ENCODE measurements around the gene RALGPS1. TPM values are rescaled to one million over a fixed set of nuclear protein-coding genes. Genes with fewer than 3 reads are reported as not detected.

Gene RALGPS1
- total RNA-seq, 1 donor = 2.9 TPM

- TF ChIP-seq CTCF (IDR thresholded peaks at IDR 0.05; ENCODE audit: insufficient read depth, low read length) = no peak
- DNase-seq (ENCODE audit: low read depth) = no peak
- H3K4me3 ChIP-seq (ENCODE audit: low read depth, low read length) = no peak overlapping the region
Observed at GRCh38 chr9:127221695-127222094, 307.1 kb downstream of the RALGPS1 start.

DNA sequence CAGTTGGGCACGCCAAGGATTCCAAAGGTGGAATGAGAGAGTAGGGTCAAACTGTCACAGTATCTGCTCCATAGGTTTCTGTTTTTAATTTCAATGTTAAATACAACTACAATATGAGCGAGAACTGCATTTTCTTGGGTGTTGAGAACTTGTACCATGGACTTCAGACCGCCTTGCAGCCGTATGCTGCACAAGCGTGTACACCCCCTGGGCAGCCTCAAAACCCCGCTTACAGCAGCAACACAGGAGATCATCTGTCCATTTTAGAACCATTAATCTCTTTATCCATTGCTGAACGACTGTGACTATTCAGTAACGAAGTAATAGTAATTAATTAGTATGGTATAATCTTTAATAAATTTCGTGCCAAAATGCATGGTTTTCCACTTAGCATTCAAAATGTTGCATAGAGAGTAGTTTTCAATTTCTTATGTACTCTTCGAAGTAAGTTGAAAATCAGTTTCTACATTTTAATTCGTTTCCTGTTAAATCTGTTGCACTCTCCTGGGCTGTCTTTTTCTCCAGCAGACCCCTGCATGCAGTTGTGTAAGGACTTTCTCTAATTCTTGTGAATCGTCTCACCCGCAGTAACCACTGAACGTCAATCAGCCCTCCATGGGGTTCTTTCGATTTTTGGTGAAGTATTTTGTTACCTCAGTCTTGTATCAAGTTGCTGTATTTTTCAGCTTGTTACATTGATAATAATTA lies 308.0 kb downstream of the RALGPS1 start:
- TF ChIP-seq CTCF (IDR thresholded peaks at IDR 0.05; ENCODE audit: insufficient read depth, low read length) = no peak
- no peak for DNase-seq (ENCODE audit: low read depth)
- no peak overlapping the region for H3K4me3 ChIP-seq (ENCODE audit: low read depth, low read length)

GRCh38 chr9:127223266-127223665 lies 308.7 kb downstream of the RALGPS1 start:
- no peak overlapping the region for H3K4me3 ChIP-seq (ENCODE audit: low read depth, low read length)
- no peak for TF ChIP-seq CTCF (IDR thresholded peaks at IDR 0.05; ENCODE audit: insufficient read depth, low read length)
- no peak for DNase-seq (ENCODE audit: low read depth)

DNA sequence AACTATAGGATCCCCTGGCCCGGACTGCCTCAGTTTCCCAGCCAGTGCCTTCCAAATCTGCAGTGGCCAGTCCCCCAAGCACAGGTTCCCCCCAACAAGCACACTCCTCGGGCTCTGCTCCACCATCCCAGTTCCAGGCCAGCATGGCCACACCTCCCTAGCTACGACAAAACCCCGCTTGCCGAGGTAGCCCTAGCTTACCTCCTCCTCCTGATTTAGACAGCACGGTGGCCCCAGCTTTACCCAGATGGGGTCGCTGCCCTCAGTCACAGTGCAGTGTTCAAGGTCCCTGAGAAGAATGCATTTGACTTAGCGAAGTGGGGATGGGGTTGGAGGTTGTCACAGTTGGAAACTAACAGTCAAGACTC lies 309.2 kb downstream of the RALGPS1 start:
- DNase-seq (ENCODE audit: low read depth) = no peak
- H3K4me3 ChIP-seq (ENCODE audit: low read depth, low read length) = no peak overlapping the region
- TF ChIP-seq CTCF (IDR thresholded peaks at IDR 0.05; ENCODE audit: insufficient read depth, low read length) = no peak

GRCh38 chr9:127224178-127224882 lies 309.7 kb downstream of the RALGPS1 start:
- DNase-seq (ENCODE audit: low read depth) = peak; percentile 32
- H3K4me3 ChIP-seq (ENCODE audit: low read depth, low read length) = peak overlapping the region; percentile 61
- peak; percentile 3 for TF ChIP-seq CTCF (IDR thresholded peaks at IDR 0.05; ENCODE audit: insufficient read depth, low read length)

- DNase-seq (ENCODE audit: low read depth) = peak; percentile 74
- TF ChIP-seq CTCF (IDR thresholded peaks at IDR 0.05; ENCODE audit: insufficient read depth, low read length) = no peak
Observed at GRCh38 chr9:127224883-127225739, 310.5 kb downstream of the RALGPS1 start.

More at GRCh38 chr9:127224883-127225739, 310.5 kb downstream of the RALGPS1 start:
- peak overlapping the region; percentile 61 for H3K4me3 ChIP-seq (ENCODE audit: low read depth, low read length)

All from fibroblast of the aortic adventitia (primary cell).